Measurements from ENCODE around the gene SERINC5. TPM values are rescaled to one million over a fixed set of nuclear protein-coding genes. Genes with fewer than 3 reads are reported as not detected.
"Not testable (repeated sequence)": the region's sequence is repeated elsewhere in the genome, so short reads cannot be mapped to it uniquely, and the experiment has no call there.

The SERINC5 gene
- total and polyA plus RNA-seq, 7 donors: 0.70 to 8.6 (median 2.7) TPM

GRCh38 chr5:80114860-80115259, 141.0 kb downstream of the SERINC5 start:
- Histone ChIP-seq H3K27me3 (ENCODE audit: insufficient read depth in 3 of 3, low read length in 2 of 3) (no peaks in the 10 kb centered on the region), H3K36me3 (ENCODE audit: insufficient read depth in 1 of 2, low read depth in 1 of 2) (no peaks in the 10 kb centered on the region), H3K27ac (no peak overlapping the region), H3K4me1 (no peaks in the 10 kb centered on the region), H3K9me3 (no peaks in the 10 kb centered on the region), H3K4me3 (no peak overlapping the region)
- ATAC-seq: no peak
- no peak for DNase-seq
- no peak for TF ChIP-seq CTCF (IDR thresholded peaks at IDR 0.05)
- intact Hi-C loops (cut with DNase I): no loop called here
- WGBS, 3 donors: 63 to 73% (median 69%) methylated on average over 3 of the region's 3 CpGs

GRCh38 chr5:80111376-80111990, 144.4 kb downstream of the SERINC5 start:
- H3K4me1 ChIP-seq; H3K36me3 ChIP-seq (ENCODE audit: insufficient read depth in 1 of 2, low read depth in 1 of 2); H3K4me3 ChIP-seq; H3K27ac ChIP-seq; H3K27me3 ChIP-seq (ENCODE audit: insufficient read depth in 3 of 3, low read length in 2 of 3); ATAC-seq; intact Hi-C loops (cut with DNase I); H3K9me3 ChIP-seq; DNase-seq: not testable (repeated sequence)
- WGBS, 3 donors: 63 to 82% (median 69%) methylated on average over 5 of the region's 5 CpGs

- no peak overlapping the region for H3K27ac ChIP-seq
- no peaks in the 10 kb centered on the region for H3K4me1 ChIP-seq
- H3K27me3 ChIP-seq (ENCODE audit: insufficient read depth in 3 of 3, low read length in 2 of 3): no peaks in the 10 kb centered on the region
- no peak for TF ChIP-seq CTCF (IDR thresholded peaks at IDR 0.05)
- intact Hi-C loops (cut with DNase I): no loop called here
- 32 to 39% (median 35%) methylated on average over 9 of the region's 9 CpGs for WGBS, 3 donors
- no peak for ATAC-seq
- H3K9me3 ChIP-seq: no peaks in the 10 kb centered on the region
- no peak overlapping the region for H3K4me3 ChIP-seq
- DNase-seq: no peak
- H3K36me3 ChIP-seq (ENCODE audit: insufficient read depth in 1 of 2, low read depth in 1 of 2): no peaks in the 10 kb centered on the region
Observed at GRCh38 chr5:80109646-80110478, 146.0 kb downstream of the SERINC5 start.

GRCh38 chr5:80106916-80107315, 148.9 kb downstream of the SERINC5 start:
- 73 to 85% (median 76%) methylated on average over 5 of the region's 5 CpGs for WGBS, 3 donors
- Histone ChIP-seq H3K27ac (no peak overlapping the region), H3K9me3 (no peaks in the 10 kb centered on the region), H3K4me1 (no peaks in the 10 kb centered on the region), H3K4me3 (no peak overlapping the region), H3K36me3 (ENCODE audit: insufficient read depth in 1 of 2, low read depth in 1 of 2) (no peaks in the 10 kb centered on the region), H3K27me3 (ENCODE audit: insufficient read depth in 3 of 3, low read length in 2 of 3) (no peaks in the 10 kb centered on the region)
- TF ChIP-seq CTCF (IDR thresholded peaks at IDR 0.05): no peak
- ATAC-seq: no peak
- DNase-seq: no peak
- intact Hi-C loops (cut with DNase I): no loop called here

GRCh38 chr5:80105698-80106439, 150.0 kb downstream of the SERINC5 start:
- H3K9me3 ChIP-seq: no peaks in the 10 kb centered on the region

More at GRCh38 chr5:80105698-80106439, 150.0 kb downstream of the SERINC5 start:
- DNase-seq (no peak), ATAC-seq (no peak)
- H3K36me3 ChIP-seq (ENCODE audit: insufficient read depth in 1 of 2, low read depth in 1 of 2): no peaks in the 10 kb centered on the region
- WGBS, 3 donors: 85 to 91% (median 85%) methylated on average over 7 of the region's 7 CpGs
- H3K27ac ChIP-seq: no peak overlapping the region
- intact Hi-C loops (cut with DNase I): no loop called here
- no peaks in the 10 kb centered on the region for H3K27me3 ChIP-seq (ENCODE audit: insufficient read depth in 3 of 3, low read length in 2 of 3)
- no peak for TF ChIP-seq CTCF (IDR thresholded peaks at IDR 0.05)
- H3K4me3 ChIP-seq: no peak overlapping the region
- H3K4me1 ChIP-seq: no peaks in the 10 kb centered on the region

Data from psoas muscle (tissue), 8 donors.